Heart left ventricle (tissue), 16 donors: ENCODE results near the gene SOCS3. TPM values are rescaled to one million over a fixed set of nuclear protein-coding genes. Genes with fewer than 3 reads are reported as not detected.

ENCODE experiments used
- ATAC-seq, 4 donors: fragments of 200-7000 bp; cut with Tn5 transposase; one replicate each; pipeline ENCODE4 v1.9.1; 2020 to 2022; ENCODE audit warnings: moderate library complexity in 4 of 4, mild to moderate bottlenecking in 3 of 4, moderate number of reproducible peaks in 1 of 4
- DNase-seq, 5 donors: peaks; one replicate each; pipeline ENCODE4 v3.0.0-alpha.2; 2020
- H3K27ac ChIP-seq, 12 donors: fragments of 200-600 bp; sonication (generic) in 4 of 12; one replicate each; pipeline versions ENCODE4 v1.5.0 to v1.8.0; 2016 to 2022; ENCODE audit warnings: mild to moderate bottlenecking in 2 of 12
- H3K27me3 ChIP-seq, 9 donors: fragments of 200-600 bp; sonication (generic) in 2 of 9; one replicate each; pipeline versions ENCODE4 v1.5.1 to v1.8.0; 2016 to 2022; ENCODE audit warnings: mild to moderate bottlenecking in 3 of 9
- H3K36me3 ChIP-seq, 9 donors: fragments of 200-600 bp; sonication (generic) in 2 of 9; one replicate each; pipeline versions ENCODE4 v1.5.0 to v1.8.0; 2018 to 2022; ENCODE audit warnings: mild to moderate bottlenecking in 2 of 9
- H3K4me1 ChIP-seq, 12 donors: fragments of 200-600 bp; sonication (generic) in 4 of 12; one replicate each; pipeline versions ENCODE4 v1.5.0 to v1.8.0; 2016 to 2022; ENCODE audit warnings: mild to moderate bottlenecking in 3 of 12
- H3K4me3 ChIP-seq, 12 donors: fragments of 200-600 bp; sonication (generic) in 4 of 12; one replicate each; pipeline versions ENCODE4 v1.5.0 to v1.8.0; 2017 to 2022; ENCODE audit warnings: mild to moderate bottlenecking in 9 of 12, moderate library complexity in 4 of 12
- H3K9me3 ChIP-seq, 12 donors: fragments of 200-600 bp; sonication (generic) in 4 of 12; one replicate each; pipeline versions ENCODE4 v1.5.0 to v1.8.0; 2016 to 2022; ENCODE audit warnings: mild to moderate bottlenecking in 1 of 12
- CTCF ChIP-seq, 12 donors: fragments of 200-600 bp; sonication (generic) in 4 of 12; IDR thresholded peaks; one replicate each; pipeline versions ENCODE4 v1.5.0 to v1.8.0; 2018 to 2022; ENCODE audit warnings: antibody characterized with exemption in 12 of 12, mild to moderate bottlenecking in 5 of 12
- POLR2A ChIP-seq, 2 donors: fragments of 450-650 bp; IDR thresholded peaks; one replicate each; pipeline ENCODE4 v1.6.1; 2017; ENCODE audit warnings: antibody characterized with exemption in 2 of 2, mild to moderate bottlenecking in 2 of 2, moderate library complexity in 2 of 2
- WGBS, 4 donors: extraction: QIAGEN DNeasy Blood & Tissue Kit in 2 of 4; methylation state at CpG; one replicate each; pipeline versions ENCODE4 v1.1.5 to v1.1.7; 2013 to 2018; 5-methylcytosine and 5-hydroxymethylcytosine counted together
- intact Hi-C, 10 donors: fragments of 100-400 bp; cut with DNase I; formaldehyde crosslinking; loops; one replicate each; pipeline versions ENCODE4 v1.11.1 to v1.14.2; 2022
- polyA plus RNA-seq, 2 donors: library from polyadenylated mRNA; stranded (reverse); fragments of 200-250 nt; gene quantifications; one replicate each; pipeline ENCODE4 v1.2.3, GENCODE V29; 2013
- total RNA-seq, 9 donors: library from RNA; depleted of rRNA in 2 of 9; stranded (reverse); fragments of >200 nt in 2 of 9; fragmentation: NEBNext Ultra II Directional in 3 of 9; extraction: Animal tissue kit (Norgen Biotek cat#: 25700) in 3 of 9; gene quantifications; one replicate each; pipeline versions ENCODE4 v1.1.0 to v1.2.4, GENCODE V29; 2016 to 2023
- donor health status: ischemic (EF 13 %, LVEDD 7.1; RV severe dilation, severe dysfunction).
- donor health status: healthy with polysubstance abuse.
- donor health status: DM: no; HTN: yes; CAD: no.
- donor health status: DM: no; HTN: no; CAD: no.
- donor health status: ischemic (EF 25% LVEDD 6.9; RV normal size, moderate dysfunction).
- donor health status: ischemic (EF 25% LVEDD 5.7; RV mildly dilated, moderate dysfunction).
- donor health status: healthy.
- donor health status: DM: yes; HTN: yes; CAD: no.
- donor health status: ischemic (EF 35%, LVEDD 5.7; RV mildly dilated, moderate dysfunction).
- donor health status: nonischemic (EF 11% LVEDD 7.7; RV severe dilation, severe dysfunction).
- donor health status: DM: yes; HTN: yes; CAD: no.
- donor health status: PGD.
- donor health status: ischemic (EF 29% LVEDD 5.4; RV normal size, mild dysfunction).
- donor health status: nonischemic (EF 23%, LVEDD 6.1; RV moderate dilation, normal function).

Gene SOCS3
- total and polyA plus RNA-seq, 11 donors, result 4.6 to 134 (median 15.9) TPM

GRCh38 chr17:78367193-78367592 lies 7.3 kb upstream of the SOCS3 start:
- Histone ChIP-seq H3K36me3 (no peaks in the 10 kb centered on the region), H3K9me3 (no peaks in the 10 kb centered on the region), H3K27me3 (no peaks in the 10 kb centered on the region), H3K4me3 (no peak overlapping the region), H3K27ac (no peak overlapping the region), H3K4me1 (peaks cover 0 to 23% (median 12%) of the 10 kb centered on the region in 12 donors)
- intact Hi-C loops, result no loop called here
- TF ChIP-seq POLR2A (IDR thresholded peaks at IDR 0.05), result no peak
- ATAC-seq, result no peak
- DNase-seq, result no peak
- WGBS, 4 donors, result 90 to 93% (median 92%) methylated on average over 5 of the region's 5 CpGs

- H3K36me3 ChIP-seq, result no peaks in the 10 kb centered on the region
- peaks cover 0 to 24% (median 12%) of the 10 kb centered on the region in 12 donors for H3K4me1 ChIP-seq
- no peaks in the 10 kb centered on the region for H3K9me3 ChIP-seq
- peak overlapping the region in 10 of 12 donors; percentile 44 to 75 (median 64) for H3K27ac ChIP-seq
- no peaks in the 10 kb centered on the region for H3K27me3 ChIP-seq
- no peak overlapping the region for H3K4me3 ChIP-seq
- intact Hi-C loops, result no loop called here
- DNase-seq (peak in 2 of 5 donors; percentile 53), ATAC-seq (peak in 3 of 4 donors; percentile 23 to 51 (median 44))
- no peak for TF ChIP-seq POLR2A (IDR thresholded peaks at IDR 0.05)
- no peak for TF ChIP-seq CTCF (IDR thresholded peaks at IDR 0.05)
- WGBS, 4 donors, result 80 to 87% (median 82%) methylated on average over 13 to 18 of the region's 18 CpGs
Measured at GRCh38 chr17:78366109-78366848, 6.4 kb upstream of the SOCS3 start.

GRCh38 chr17:78365561-78366108 lies 5.8 kb upstream of the SOCS3 start:
- WGBS, 4 donors, result 44 to 62% (median 57%) methylated on average over 14 to 16 of the region's 16 CpGs

More at GRCh38 chr17:78365561-78366108, 5.8 kb upstream of the SOCS3 start:
- intact Hi-C loops, result no loop called here
- peak in 3 of 4 donors; percentile 3 to 30 (median 16) for ATAC-seq
- Histone ChIP-seq H3K27me3 (no peaks in the 10 kb centered on the region), H3K4me3 (no peak overlapping the region), H3K9me3 (no peaks in the 10 kb centered on the region), H3K4me1 (peaks cover 0 to 30% (median 13%) of the 10 kb centered on the region in 12 donors), H3K36me3 (no peaks in the 10 kb centered on the region), H3K27ac (peak overlapping the region in 10 of 12 donors; percentile 44 to 75 (median 64))
- DNase-seq, result peak in 1 of 5 donors; percentile 20
- no peak for TF ChIP-seq CTCF (IDR thresholded peaks at IDR 0.05)
- no peak for TF ChIP-seq POLR2A (IDR thresholded peaks at IDR 0.05)
